Medulla oblongata (tissue), 1 donor: ENCODE results near the gene ASB15.

Experiments used
- DNase-seq: peaks from one replicate; pipeline ENCODE4 v3.0.0-alpha.2; 2015; ENCODE audit errors: extremely low spot score

Gene ASB15

DNA sequence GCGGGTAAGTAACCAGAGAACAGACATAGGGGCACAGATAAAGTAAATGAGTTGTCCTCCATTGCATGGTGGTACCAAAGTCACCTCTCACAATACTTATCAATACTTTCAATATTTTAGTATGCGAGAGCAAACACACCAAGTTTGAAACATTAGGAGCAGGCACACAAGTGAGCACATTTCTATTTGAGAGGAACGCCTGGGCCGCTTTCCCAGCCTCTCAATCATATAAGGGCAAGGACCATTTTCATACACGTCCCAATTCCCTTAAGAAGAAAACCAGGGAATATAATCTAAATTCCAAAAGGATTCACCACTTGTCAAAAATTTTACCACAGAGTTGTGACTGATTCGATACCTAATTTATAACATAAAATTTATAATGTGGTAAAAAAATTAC, 61.6 kb downstream of the ASB15 start:
- no peak for DNase-seq

GRCh38 chr7:123665157-123665556, 63.5 kb downstream of the ASB15 start:
- DNase-seq, result no peak

DNA sequence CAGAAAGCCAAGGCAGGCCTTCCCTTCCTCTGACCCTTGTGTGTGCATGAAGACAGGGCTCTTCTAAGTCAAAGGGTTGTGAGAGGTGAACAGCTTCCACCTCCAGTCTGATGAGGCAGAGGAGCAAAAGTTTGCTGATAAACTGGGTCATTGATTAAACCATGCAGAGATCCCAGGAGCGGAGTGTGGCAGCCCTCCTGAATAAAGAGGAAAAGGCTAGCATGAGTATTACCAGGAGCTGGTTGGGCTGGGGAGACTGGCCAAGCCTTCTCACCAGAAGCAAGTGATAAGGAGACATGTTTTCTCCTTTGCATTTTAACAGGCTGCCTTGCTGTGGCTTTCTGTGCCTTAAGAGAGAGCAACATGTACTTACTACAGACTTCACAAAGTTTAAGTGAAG, 64.3 kb downstream of the ASB15 start:
- DNase-seq, result no peak

GRCh38 chr7:123666492-123666891, 64.9 kb downstream of the ASB15 start:
- DNase-seq, result no peak

- no peak for DNase-seq
Observed at GRCh38 chr7:123669485-123669884, 67.9 kb downstream of the ASB15 start.

DNA sequence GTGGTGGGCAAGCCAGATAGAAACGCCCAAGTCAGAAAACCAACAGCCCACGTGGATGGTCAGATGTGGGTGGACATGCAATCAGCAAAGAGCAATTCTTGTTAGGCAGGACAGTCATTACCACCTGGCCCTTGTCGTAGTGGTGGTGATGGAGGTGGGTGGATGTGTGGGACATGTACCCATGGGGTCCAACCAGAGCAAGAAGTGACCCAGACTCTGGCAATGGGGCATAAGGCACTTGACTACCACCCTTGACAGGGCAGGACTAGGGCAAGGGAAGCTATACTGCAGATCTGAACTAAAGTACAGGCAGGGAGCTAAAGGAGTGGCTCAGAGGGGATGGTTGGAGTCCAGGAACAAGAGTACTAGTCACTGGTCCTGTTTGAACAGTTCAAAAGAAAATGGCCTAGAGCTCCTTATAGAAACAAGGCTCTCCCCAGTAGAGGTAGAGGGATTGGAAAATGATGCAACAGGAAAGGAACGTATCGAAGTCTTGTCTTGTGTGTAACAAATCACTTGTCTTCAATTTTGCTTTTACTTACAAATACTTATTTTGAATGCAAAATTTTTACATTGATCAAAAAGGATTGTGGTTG, 71.6 kb downstream of the ASB15 start:
- DNase-seq, result no peak

GRCh38 chr7:123673752-123674398, 72.3 kb downstream of the ASB15 start:
- no peak for DNase-seq

GRCh38 chr7:123674399-123675180, 73.0 kb downstream of the ASB15 start:
- DNase-seq, result peak; percentile 7

- no peak for DNase-seq
Observed at GRCh38 chr7:123675181-123675473, 73.5 kb downstream of the ASB15 start.

GRCh38 chr7:123677061-123677715, 75.6 kb downstream of the ASB15 start:
- no peak for DNase-seq

- DNase-seq, result no peak
Observed at GRCh38 chr7:123679614-123680013, 78.0 kb downstream of the ASB15 start.

- no peak for DNase-seq
Observed at GRCh38 chr7:123680580-123680979, 79.0 kb downstream of the ASB15 start.

- no peak for DNase-seq
Observed at GRCh38 chr7:123681561-123681960, 79.9 kb downstream of the ASB15 start.

- peak; percentile 71 for DNase-seq
Observed at GRCh38 chr7:123682690-123683089, 81.1 kb downstream of the ASB15 start.

GRCh38 chr7:123687161-123687560, 85.5 kb downstream of the ASB15 start:
- DNase-seq, result no peak

DNA sequence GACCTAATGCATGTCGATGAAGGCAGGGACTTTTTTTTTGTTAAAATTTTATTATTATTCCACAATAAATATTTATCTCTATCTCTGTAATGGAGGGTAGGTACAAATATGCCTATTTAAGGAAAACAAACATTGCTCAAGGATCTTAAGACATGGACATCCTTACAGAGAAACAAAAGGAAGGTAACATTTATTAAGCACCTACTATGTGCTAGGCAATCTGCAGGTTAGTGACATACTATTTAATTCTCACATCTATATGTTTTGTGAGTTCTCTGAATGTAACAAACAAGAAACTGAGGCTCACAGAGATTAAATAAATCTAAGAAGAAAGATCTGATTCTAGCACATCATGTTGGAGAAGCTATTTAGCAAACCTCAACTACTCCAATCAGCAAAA, 86.1 kb downstream of the ASB15 start:
- no peak for DNase-seq
